Astrocyte of the cerebellum (primary cell): ENCODE data around the gene METTL21A.
"Not testable (repeated sequence)": the region's sequence is repeated elsewhere in the genome, so short reads cannot be mapped to it uniquely, and the experiment has no call there.

Experiments
- DNase-seq: peaks from one replicate; pipeline ENCODE4 v3.0.0-alpha.2; 2011; ENCODE audit warnings: low read depth
- H3K4me3 ChIP-seq: 2 replicates; pipeline ENCODE4 v1.5.1; 2011; ENCODE audit warnings: mild to moderate bottlenecking, low read depth, low read length, moderate library complexity
- CTCF ChIP-seq: IDR thresholded peaks from 2 replicates; pipeline ENCODE4 v1.5.1; 2012; ENCODE audit warnings: low read length, low read depth, moderate library complexity, mild to moderate bottlenecking; ENCODE audit errors: missing control alignments
- in situ Hi-C: cut with HindIII; loops from 2 replicates; pipeline ENCODE4 v1.10.0; 2017; ENCODE audit warnings: low sequenced_read_pairs

The METTL21A gene

GRCh38 chr2:207662203-207662602 lies 37.0 kb upstream of the METTL21A start:
- in situ Hi-C loops: no loop called here
- H3K4me3 ChIP-seq: no peak overlapping the region
- no peak for DNase-seq
- TF ChIP-seq CTCF: no peak

GRCh38 chr2:207660994-207661393 lies 35.8 kb upstream of the METTL21A start:
- DNase-seq: no peak
- TF ChIP-seq CTCF: no peak
- in situ Hi-C loops: no loop called here
- H3K4me3 ChIP-seq: no peak overlapping the region

- H3K4me3 ChIP-seq: no peak overlapping the region
- in situ Hi-C loops: loop anchor here (5.0 kb wide), 1 partner anchor 54 kb away; the partner anchor contains the start of gene CCNYL1
- no peak for TF ChIP-seq CTCF
- DNase-seq: no peak
Measured at GRCh38 chr2:207658156-207658555, 33.0 kb upstream of the METTL21A start.

GRCh38 chr2:207655000-207655399 lies 29.8 kb upstream of the METTL21A start:
- in situ Hi-C loops: loop anchor here (5.0 kb wide), 1 partner anchor 57 kb away; the partner anchor contains the start of gene CCNYL1
- no peak overlapping the region for H3K4me3 ChIP-seq
- DNase-seq: no peak
- no peak for TF ChIP-seq CTCF

GRCh38 chr2:207646582-207646981 lies 21.4 kb upstream of the METTL21A start:
- H3K4me3 ChIP-seq, DNase-seq, in situ Hi-C loops: not testable (repeated sequence)

GRCh38 chr2:207643892-207644291 lies 18.7 kb upstream of the METTL21A start:
- no peak for DNase-seq
- in situ Hi-C loops: no loop called here
- TF ChIP-seq CTCF: no peak
- H3K4me3 ChIP-seq: no peak overlapping the region

GRCh38 chr2:207640661-207641060 lies 15.5 kb upstream of the METTL21A start:
- in situ Hi-C loops: no loop called here
- no peak for TF ChIP-seq CTCF
- no peak for DNase-seq
- no peak overlapping the region for H3K4me3 ChIP-seq
